Measurements from ENCODE around the gene OPTC. TPM values are rescaled to one million over a fixed set of nuclear protein-coding genes. Genes with fewer than 3 reads are reported as not detected.

The OPTC gene
- total and polyA plus RNA-seq, 9 of the 15 experiments (the other 6 are each of a cell fraction or from before 2014, with no cell fraction given), result not detected

GRCh38 chr1:203456577-203456976 is 37.4 kb upstream of the OPTC start (continued):
- TF ChIP-seq NR0B1 (IDR thresholded peaks at IDR 0.05; ENCODE audit: partially characterized antibody) (no peak), PYGO2 (tag; IDR thresholded peaks at IDR 0.05) (no peak), ZNF274 (IDR thresholded peaks at IDR 0.05; ENCODE audit: borderline replicate concordance, low read depth, low read length) (no peak)

DNA sequence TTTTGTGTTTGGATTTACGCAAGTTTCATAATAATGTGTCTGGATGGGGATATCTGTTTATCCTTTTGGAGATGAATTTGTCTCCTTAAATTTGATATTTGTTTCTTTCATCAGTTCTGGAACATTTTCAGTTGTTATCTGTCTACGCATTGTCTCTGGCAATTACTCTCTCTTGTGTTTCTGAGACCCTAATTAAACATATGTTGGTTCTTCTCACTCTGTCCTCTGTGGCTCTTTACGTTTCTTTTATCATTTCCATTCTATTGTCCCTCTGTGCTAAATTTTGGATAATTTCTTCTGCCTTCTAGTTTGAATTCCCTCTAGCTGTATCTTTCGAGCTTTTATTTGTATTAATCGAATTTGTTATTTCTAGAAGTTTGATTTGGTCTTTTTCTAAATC is 35.9 kb upstream of the OPTC start:
- BruUV-seq (replicated peaks), result no TSS peak

More for the DNA sequence above, 35.9 kb upstream of the OPTC start:
- in situ Hi-C loops (cut with MboI), result no loop called here
- ChIA-PET POLR2A (no interaction called here), CTCF (ENCODE audit: low intra/inter-chr PET ratio) (no interaction called here)
- H3K9me3 ChIP-seq (replicated peaks; ENCODE audit: control insufficient read depth, insufficient read depth, low read depth, low read length), result no peaks in the 10 kb centered on the region
- H3K79me2 ChIP-seq (ENCODE audit: control insufficient read depth, insufficient read depth, low read length), result no peaks in the 10 kb centered on the region
- WGBS (ENCODE audit: insufficient coverage, low coverage, missing lambda C conversion rate), result 0% methylated on average over 5 of the region's 5 CpGs
- no peak overlapping the region for H3K4me3 ChIP-seq
- no peaks in the 10 kb centered on the region for H3K9me1 ChIP-seq (ENCODE audit: control insufficient read depth, insufficient read depth, low read length)
- TF ChIP-seq EP300 (IDR thresholded peaks at IDR 0.05; ENCODE audit: low read length) (no peak), ZNF41 (CRISPR knock-in tag; conservative IDR thresholded peaks at IDR 0.05) (no peak), ESRRA (IDR thresholded peaks at IDR 0.05; ENCODE audit: borderline replicate concordance, low read depth) (no peak), DMBX1 (CRISPR knock-in tag; IDR thresholded peaks at IDR 0.05; ENCODE audit: borderline replicate concordance) (no peak), NCOR1 (IDR thresholded peaks at IDR 0.05) (no peak), EGR1 (conservative IDR thresholded peaks at IDR 0.05) (no peak), ARHGAP35 (IDR thresholded peaks at IDR 0.05; ENCODE audit: partially characterized antibody) (no peak), ZFP1 (CRISPR knock-in tag; IDR thresholded peaks at IDR 0.05) (no peak), TRIM28 (IDR thresholded peaks at IDR 0.05) (no peak), ZEB2 (IDR thresholded peaks at IDR 0.05) (no peak), NR3C1 (CRISPR knock-in tag; IDR thresholded peaks at IDR 0.05) (no peak), TEAD4 (IDR thresholded peaks at IDR 0.05; ENCODE audit: low read length) (no peak), TEAD4 (CRISPR knock-in tag; IDR thresholded peaks at IDR 0.05; ENCODE audit: borderline replicate concordance) (no peak), ZZZ3 (IDR thresholded peaks at IDR 0.05) (no peak), NCOA1 (IDR thresholded peaks at IDR 0.05; ENCODE audit: low read depth) (no peak), EHMT2 (IDR thresholded peaks at IDR 0.05) (no peak), E2F5 (CRISPR knock-in tag; IDR thresholded peaks at IDR 0.05) (no peak), NFRKB (IDR thresholded peaks at IDR 0.05; ENCODE audit: low read depth) (no peak)
- no peak overlapping the region for H3K4me2 ChIP-seq (ENCODE audit: insufficient read depth, low read length)
- no peaks in the 10 kb centered on the region for H3K4me1 ChIP-seq (replicated peaks in 1 of 2; ENCODE audit: control insufficient read depth in 2 of 2, insufficient read depth in 2 of 2, low read length in 2 of 2)
- H3K9ac ChIP-seq (ENCODE audit: insufficient read depth in 1 of 2, low read depth in 2 of 2, low read length in 2 of 2), result no peak overlapping the region
- FAIRE-seq (no peak), DNase-seq (ENCODE audit: extremely low read depth in 1 of 4, low spot score in 3 of 4) (no peak), ATAC-seq (no peak)
- H2AFZ ChIP-seq (ENCODE audit: low read depth, low read length), result no peak overlapping the region
- intact Hi-C loops (cut with micrococcal nuclease), result no loop called here
- H4K20me1 ChIP-seq (replicated peaks; ENCODE audit: control insufficient read depth, insufficient read depth, low read length), result 0 out of 2 replicates have a peak, but pooled peaks cover 4% of the 10 kb centered on the region
- no peak overlapping the region for H3K27ac ChIP-seq (ENCODE audit: extremely low read depth, low read depth, low read length)
- H3K27me3 ChIP-seq (ENCODE audit: control insufficient read depth in 2 of 2, insufficient read depth in 2 of 2, low read length in 2 of 2), result peaks cover 15 to 30% of the 10 kb centered on the region in 2 experiments
- no peaks in the 10 kb centered on the region for H3K36me3 ChIP-seq (ENCODE audit: control insufficient read depth, insufficient read depth, low read length)

Data from K562 (cell line).